ENCODE results near the gene CDC34. TPM values are rescaled to one million over a fixed set of nuclear protein-coding genes. Genes with fewer than 3 reads are reported as not detected.

CDC34 gene
- total RNA-seq, 4 donors from 2014 or later = 48.3 to 90.3 (median 72.9) TPM

- H3K4me3 ChIP-seq = no peak overlapping the region
- 100% methylated on average over 9 of the region's 30 CpGs for WGBS
- no peak overlapping the region for H3K27ac ChIP-seq
- no peaks in the 10 kb centered on the region for H3K27me3 ChIP-seq
- TF ChIP-seq CTCF (IDR thresholded peaks at IDR 0.05) (no peak), POLR2A (IDR thresholded peaks at IDR 0.05) (no peak), POLR2AphosphoS5 (IDR thresholded peaks at IDR 0.05) (no peak), EP300 (IDR thresholded peaks at IDR 0.05) (no peak)
- peaks cover 3% of the 10 kb centered on the region for H3K4me1 ChIP-seq
- no peak for DNase-seq (ENCODE audit: low spot score in 2 of 2)
- peaks cover 60% of the 10 kb centered on the region for H3K36me3 ChIP-seq
- H3K9me3 ChIP-seq = no peaks in the 10 kb centered on the region
Observed at GRCh38 chr19:539429-540030, 8.0 kb downstream of the CDC34 start.

GRCh38 chr19:540867-541637 is 9.5 kb downstream of the CDC34 start:
- Histone ChIP-seq H3K4me3 (no peak overlapping the region), H3K27ac (no peak overlapping the region), H3K4me1 (no peaks in the 10 kb centered on the region), H3K9me3 (no peaks in the 10 kb centered on the region), H3K36me3 (peaks cover 51% of the 10 kb centered on the region), H3K27me3 (no peaks in the 10 kb centered on the region)
- DNase-seq (ENCODE audit: low spot score in 2 of 2) = no peak
- WGBS = 90% methylated on average over 51 of the region's 51 CpGs
- TF ChIP-seq CTCF (IDR thresholded peaks at IDR 0.05) = no peak
- no peak for TF ChIP-seq POLR2A (IDR thresholded peaks at IDR 0.05)
- TF ChIP-seq EP300 (IDR thresholded peaks at IDR 0.05) = no peak
- no peak for TF ChIP-seq POLR2AphosphoS5 (IDR thresholded peaks at IDR 0.05)

- DNase-seq (ENCODE audit: low spot score in 2 of 2) = no peak
- Histone ChIP-seq H3K9me3 (no peaks in the 10 kb centered on the region), H3K4me3 (no peak overlapping the region), H3K36me3 (peaks cover 44% of the 10 kb centered on the region), H3K27ac (no peak overlapping the region), H3K4me1 (no peaks in the 10 kb centered on the region), H3K27me3 (no peaks in the 10 kb centered on the region)
- 94% methylated on average over 17 of the region's 26 CpGs for WGBS
- TF ChIP-seq EP300 (IDR thresholded peaks at IDR 0.05) = no peak
- no peak for TF ChIP-seq POLR2AphosphoS5 (IDR thresholded peaks at IDR 0.05)
- no peak for TF ChIP-seq CTCF (IDR thresholded peaks at IDR 0.05)
- TF ChIP-seq POLR2A (IDR thresholded peaks at IDR 0.05) = no peak
Observed at GRCh38 chr19:541699-542098, 10.1 kb downstream of the CDC34 start.

- no peak for DNase-seq (ENCODE audit: low spot score in 2 of 2)
- peaks cover 39% of the 10 kb centered on the region for H3K36me3 ChIP-seq
- no peaks in the 10 kb centered on the region for H3K4me1 ChIP-seq
- no peak for TF ChIP-seq POLR2A (IDR thresholded peaks at IDR 0.05)
- no peak overlapping the region for H3K27ac ChIP-seq
- H3K4me3 ChIP-seq = no peak overlapping the region
- no peaks in the 10 kb centered on the region for H3K9me3 ChIP-seq
- H3K27me3 ChIP-seq = no peaks in the 10 kb centered on the region
- WGBS = 87% methylated on average over 6 of the region's 34 CpGs
Observed at GRCh38 chr19:542173-542866, 10.8 kb downstream of the CDC34 start.

- Histone ChIP-seq H3K9me3 (no peaks in the 10 kb centered on the region), H3K4me1 (no peaks in the 10 kb centered on the region), H3K27me3 (peaks cover 3% of the 10 kb centered on the region), H3K36me3 (peaks cover 24% of the 10 kb centered on the region), H3K4me3 (no peak within 1 kb of the TSS), H3K27ac (no peak within 1 kb of the TSS)
- DNase-seq (ENCODE audit: low spot score in 2 of 2) = no peak
- TF ChIP-seq POLR2A (IDR thresholded peaks at IDR 0.05) = no peak
- no peak for TF ChIP-seq CTCF (IDR thresholded peaks at IDR 0.05)
- no peak for TF ChIP-seq POLR2AphosphoS5 (IDR thresholded peaks at IDR 0.05)
- no peak for TF ChIP-seq EP300 (IDR thresholded peaks at IDR 0.05)
- 54% methylated on average over 17 of the region's 31 CpGs for WGBS
Observed at GRCh38 chr19:543910-544608, 12.5 kb downstream of the CDC34 start, which contains the start of gene GZMM. Gene GZMM, plus strand, starts transcription at chr19:544053. Its CDS starts 19 bp downstream, at chr19:544072.
